NCI-H187 (cell line): ENCODE data around the gene PPP1R36.
A peak's percentile ranks its signal among the peaks of the same experiment; 100 is the strongest.
"Not testable (repeated sequence)": the region's sequence is repeated elsewhere in the genome, so short reads cannot be mapped to it uniquely, and the experiment has no call there.

Experiments used
- DNase-seq, 2 experiments: peaks; one replicate each; lab custom pipeline; 2025; lab: John Stamatoyannopoulos, UW

The PPP1R36 gene, protein sequence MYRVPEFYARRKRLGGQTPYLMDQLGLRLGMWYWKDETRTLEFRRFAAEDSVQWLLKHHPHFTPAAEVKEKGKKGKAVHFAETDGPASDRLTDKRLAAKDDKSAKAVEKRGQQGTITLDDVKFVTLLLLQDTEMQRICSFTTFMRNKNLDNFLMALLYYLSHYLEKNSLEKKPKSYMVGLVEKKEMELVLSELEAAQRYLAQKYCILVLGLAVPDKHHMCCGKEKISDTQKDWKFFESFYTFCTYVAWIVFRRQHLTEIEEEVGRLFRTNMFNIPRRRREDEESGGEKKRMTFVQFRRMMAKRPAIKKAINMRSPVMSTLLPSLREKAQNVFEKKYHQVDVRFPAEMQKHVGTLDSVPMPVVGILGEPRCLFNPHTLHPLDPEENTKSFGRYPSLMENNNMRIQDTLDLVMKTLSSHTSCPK

DNA sequence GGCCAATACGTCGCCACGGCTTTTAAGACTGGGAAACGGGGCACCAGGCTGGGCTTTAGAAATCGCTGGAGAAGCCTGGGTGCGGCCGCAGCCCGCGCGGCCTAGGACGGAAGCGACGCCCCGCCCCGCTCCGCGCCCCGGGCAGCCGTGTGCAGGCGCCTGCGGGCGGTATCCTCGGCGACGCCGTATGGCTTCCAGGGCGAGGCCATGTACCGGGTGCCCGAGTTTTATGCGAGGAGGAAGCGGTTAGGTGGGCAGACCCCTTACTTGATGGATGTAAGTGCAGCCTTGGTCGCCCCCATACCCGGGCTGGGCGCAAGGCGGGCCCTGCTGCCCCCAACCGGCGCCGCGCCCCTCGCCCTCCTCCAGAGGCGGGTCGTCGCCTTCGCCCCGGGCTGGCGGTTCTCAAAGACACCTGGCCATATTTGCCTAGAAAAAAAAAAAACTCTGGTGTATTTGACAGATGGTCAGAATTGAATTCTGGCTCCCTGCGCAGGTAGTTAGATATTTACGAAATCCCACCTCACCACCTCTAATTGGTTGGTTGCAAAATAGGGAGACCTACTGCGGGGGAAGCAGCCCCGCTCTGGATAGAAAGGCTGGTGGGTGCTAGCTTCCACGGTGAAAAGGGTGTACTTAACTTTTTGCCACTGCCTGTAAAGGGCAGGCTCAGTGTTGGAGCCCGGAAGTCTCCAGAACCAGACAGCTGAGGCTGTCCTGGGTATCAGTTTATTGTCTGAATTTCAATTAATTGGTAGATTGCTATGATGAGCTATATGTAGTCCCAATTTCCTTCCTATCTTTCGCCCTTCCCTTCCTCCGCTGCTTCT, at the start of gene PPP1R36:
Gene PPP1R36, plus strand, starts transcription at position 171 of the 830 bp plus-strand sequence. Its CDS starts 37 bp downstream, at position 208.
- DNase-seq: peak; percentile 50 to 66

DNA sequence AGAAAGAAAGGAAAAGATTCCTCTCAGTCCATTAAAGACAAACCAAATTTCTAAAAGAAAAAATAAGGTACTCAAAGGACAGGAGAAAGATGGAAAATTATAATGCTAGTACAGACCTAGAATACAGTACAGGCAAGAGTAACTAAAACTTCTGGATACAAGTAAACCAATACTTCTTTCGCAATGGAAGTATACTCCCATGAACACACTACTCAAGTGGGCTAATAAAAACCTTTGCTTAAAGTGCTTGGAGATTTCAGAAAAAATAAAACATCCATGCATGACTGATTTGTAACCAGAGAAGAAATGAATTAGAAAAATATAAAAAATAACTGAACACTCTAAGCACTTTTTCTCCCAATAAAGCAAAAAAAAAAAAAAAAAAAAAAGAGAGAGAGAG, 49.7 kb upstream of the PPP1R36 start:
- no peak for DNase-seq

DNA sequence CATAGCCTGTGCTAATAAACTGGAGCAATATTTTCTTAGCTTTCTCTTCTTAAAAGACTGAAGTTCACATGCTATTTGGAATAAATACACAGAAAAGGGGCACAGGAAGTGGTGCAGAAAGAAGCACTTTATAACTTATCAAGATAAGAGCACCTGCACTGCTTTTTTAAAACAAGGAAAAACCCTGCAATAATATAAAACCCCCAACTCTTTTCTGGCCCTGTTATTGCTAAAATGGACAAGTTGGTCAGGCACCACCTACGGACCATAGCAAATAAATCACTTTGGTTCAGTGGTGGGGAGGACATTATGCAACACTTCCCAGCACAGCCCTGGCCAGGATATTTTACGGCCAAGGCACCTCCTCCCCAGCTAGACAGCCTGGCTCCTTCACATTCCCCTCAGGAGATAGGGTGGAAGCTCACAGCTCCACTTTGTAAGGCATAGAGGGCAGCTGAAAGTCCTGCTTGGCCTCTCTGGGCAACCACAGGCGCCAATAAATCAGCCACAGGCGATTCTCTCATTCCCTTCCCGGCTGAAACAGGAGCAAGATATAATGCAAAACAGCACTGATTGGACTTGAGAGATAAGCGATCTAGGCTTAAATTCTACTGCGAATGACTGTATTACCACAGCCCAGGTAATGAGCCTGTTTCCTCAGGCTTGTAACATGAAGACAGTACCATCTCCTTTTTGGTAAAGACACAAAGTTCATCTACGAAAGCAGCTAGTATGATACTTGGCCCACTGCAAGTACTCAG, 48.2 kb upstream of the PPP1R36 start:
- peak; percentile 58 to 64 for DNase-seq

DNA sequence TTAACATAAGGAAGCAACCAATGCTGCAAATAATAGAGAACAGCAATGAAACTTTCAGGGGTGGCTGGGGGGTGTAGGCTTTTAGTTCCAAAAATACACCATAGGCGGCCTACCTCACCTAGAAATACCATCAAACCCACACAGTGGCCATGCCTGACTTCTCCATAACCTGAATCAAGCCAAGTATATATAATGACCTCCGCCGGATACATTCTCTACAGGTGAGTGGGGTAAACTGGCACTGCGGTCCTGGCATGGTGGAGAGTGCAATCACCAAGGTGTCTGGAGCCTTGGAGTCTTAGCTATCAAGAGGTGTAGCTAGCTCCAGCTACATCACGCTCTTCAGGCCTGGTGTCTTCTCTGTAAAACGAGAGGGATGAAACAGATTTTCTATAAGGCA, 47.3 kb upstream of the PPP1R36 start:
- DNase-seq: no peak

DNA sequence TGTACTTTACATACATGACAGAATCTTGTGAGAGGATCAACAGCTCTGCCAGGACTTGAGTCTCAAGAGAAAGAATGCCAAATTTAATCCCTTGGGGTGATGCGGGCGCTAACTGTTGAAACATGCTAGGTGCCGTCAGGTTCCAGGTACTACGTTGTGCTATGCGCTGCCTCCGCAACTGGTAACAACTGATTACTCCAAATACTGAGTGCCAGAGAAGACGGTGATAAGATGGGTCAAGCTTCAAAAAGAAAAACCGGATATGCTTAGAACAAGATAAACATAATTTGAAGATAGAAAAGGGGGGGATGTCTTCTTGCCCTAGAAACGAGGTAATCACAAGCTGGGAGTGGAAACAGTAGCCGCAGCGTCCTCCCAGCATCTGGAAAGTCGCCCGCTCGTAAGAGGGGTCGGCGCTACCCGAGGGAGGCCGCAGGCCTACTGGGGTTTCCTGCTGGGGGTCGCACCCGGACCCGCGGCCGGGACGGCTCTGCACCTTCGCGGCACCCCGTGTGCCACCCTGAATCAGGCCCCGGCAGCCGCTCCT, 46.8 kb upstream of the PPP1R36 start:
- DNase-seq: no peak

DNA sequence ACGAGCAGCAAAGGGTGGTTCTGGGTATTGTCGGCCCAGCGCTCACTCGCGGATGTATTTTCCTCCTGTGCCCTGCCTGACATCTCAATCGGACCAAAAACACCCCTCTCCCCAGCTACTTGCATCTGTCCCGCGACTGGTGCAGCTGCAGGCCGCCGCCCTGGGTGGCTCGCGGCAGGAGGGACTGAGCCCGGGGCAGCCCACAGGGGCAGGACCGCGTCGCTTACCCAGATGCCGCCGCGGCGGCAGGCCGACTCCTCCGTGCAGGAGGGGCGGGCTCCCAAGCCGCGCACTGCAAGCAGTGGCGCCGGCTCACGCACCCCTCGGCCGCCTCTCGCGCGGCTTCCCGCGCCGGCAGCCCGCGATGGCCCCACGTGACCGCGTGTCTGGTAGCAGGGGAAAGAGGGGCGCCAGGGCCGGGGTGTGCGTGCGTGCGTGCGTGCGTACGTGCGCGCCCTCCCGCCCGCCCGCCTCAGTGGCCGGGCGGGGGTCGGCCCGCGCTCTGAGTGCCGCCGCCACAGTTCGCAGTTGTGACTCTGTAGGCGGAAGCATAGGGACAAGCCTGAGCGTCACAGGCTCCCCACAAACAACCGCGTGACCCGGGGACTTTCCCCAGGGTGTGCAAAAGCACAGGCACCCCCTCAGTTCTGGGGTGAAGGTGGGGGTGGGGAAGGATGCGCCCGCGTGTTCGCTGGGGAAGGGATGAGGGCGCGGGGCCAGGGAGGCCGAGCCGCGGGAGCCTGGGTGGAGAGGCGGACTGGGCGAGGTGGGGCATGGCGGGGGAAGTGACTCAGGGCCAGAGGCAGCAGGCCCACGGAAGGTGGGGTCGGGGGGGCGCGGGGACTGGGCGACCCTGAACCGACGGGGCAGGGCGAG, 46.1 kb upstream of the PPP1R36 start, which contains the start of gene ZBTB25:
Gene ZBTB25, minus strand, starts transcription at position 405 of the 876 bp plus-strand sequence. CDS start 13,305 bp downstream, outside the sequence.
- DNase-seq: peak; percentile 80 to 88

DNA sequence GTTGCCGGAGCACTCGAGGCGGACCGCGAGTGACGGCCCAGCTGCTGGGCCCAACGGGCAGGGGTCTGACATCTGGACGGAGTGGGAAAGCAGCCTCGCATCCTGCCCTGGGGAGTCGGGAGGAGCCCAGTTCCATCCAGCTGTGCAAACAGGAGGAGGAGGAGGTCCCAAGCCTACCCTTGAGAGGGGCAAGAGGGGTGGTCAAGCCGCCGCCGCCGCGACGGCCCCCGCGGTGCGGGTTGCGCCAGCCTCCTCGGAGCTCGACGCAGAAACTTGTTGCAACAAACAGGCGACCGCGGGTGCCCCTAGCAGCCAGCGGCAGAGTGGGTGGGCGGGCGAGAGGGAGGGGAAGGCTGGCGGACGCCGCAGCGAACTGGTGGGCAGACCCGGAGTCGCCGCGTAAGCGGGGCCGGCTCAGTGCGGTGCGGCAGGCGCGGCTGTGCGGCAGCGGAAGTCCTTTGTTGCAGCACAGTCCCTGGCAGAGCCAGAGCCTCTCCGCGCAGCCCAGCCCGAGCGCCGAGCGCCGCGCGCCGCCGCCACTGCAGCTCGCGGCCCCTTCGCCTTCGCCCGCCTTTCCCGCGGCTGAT, 45.4 kb upstream of the PPP1R36 start, which contains the start of gene ZBTB1:
Gene ZBTB1, plus strand, starts transcription at position 461 of the 587 bp plus-strand sequence. CDS start 16,735 bp downstream, outside the sequence.
- peak; percentile 67 to 93 for DNase-seq

DNA sequence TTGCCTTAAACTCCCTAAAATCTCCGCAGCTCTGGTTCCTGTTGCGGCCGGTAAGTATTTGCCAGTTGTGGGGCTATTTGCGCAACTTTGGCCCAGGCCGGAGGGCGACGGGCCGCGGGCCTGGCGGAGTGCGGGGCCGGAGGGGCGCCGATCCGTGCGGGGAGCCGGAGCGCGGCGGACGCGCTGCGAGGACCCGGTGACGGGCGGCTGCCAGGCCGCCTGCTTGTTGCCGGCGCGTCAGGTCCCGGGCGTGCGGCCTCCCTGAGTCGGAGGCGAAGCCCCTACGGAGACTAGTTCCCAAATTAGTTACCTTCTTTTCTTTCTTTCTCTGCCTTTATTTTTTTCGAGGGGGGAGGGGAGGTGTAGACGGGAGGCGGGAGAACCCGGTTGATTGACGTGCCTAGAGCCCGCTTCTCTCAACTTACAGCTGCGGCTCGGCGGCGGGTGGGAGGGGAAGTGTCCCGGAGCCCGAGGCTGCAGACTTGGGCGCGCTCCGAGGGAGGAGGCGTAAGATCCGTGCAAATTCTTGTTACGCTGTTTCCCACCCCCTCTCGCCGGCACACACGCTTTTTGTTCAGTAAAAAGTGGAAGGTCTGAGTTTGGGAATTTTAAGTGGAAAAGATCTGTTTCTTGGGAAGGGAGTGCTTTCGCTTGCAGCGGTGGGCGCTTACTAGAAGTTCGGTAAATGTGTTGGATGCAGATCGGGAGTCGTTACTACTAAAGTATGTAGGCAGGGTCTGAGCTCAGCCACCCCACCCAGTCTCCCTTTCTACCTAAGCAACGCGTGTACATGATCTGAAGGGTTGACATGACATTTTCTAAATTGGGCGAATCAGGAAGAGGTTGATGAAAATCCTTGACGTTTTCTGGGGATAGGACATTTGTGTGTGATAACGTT, 44.6 kb upstream of the PPP1R36 start:
- peak; percentile 74 to 84 for DNase-seq

DNA sequence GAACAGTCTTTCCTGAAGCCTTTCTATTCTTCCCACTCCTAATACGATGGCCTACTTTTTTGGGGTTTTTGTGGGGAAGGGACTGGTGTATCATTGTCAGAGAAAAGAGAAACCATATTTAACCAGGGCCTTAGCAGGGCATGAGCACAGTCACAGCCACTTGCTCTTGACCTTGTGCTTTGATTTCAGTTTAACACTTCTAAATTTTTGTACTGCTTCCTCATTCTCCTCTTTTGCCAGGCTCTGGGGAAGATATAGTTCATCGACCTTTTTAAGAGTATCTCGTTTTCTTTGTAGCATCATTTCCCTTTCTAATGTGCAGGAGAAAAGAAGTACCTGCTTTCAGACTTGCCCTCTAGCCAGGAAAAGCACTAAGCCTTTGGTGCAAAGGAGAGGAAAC, 43.0 kb upstream of the PPP1R36 start:
- DNase-seq: no peak

DNA sequence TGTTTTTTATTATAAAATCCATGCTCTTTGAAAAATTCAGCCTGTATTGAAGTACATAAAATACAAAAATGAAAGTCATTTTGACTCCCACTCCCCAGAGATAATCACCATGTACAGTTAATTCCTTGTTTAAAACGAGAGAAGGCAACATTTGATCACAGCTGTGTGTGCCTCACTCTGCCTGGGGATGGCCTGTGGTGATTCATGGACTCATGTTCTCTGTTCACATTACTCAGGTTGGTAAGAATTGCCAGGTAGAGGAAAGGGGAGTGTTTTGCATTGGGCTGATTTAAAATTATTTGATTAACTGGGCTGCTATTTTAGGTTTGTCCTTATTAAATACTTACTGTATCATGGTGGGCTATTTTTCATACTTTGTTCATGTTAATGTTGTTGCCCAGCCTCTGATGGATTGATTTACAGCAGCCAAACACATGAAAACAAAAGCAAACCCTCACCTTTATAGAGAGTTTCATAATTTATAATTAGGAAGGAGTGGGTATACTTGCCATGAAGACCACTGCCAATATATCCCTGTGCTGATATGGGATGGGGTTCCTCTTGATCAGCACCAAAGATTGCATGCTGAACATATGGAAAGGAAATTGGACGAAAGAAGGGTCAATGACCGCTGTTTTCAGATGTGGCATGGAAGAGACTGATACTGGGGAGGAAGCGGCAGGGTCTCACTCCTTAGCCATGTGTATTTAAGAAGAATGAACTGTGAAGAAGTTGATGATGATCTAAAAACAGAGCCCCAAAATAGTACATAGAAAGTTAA, 42.2 kb upstream of the PPP1R36 start:
- DNase-seq: no peak

DNA sequence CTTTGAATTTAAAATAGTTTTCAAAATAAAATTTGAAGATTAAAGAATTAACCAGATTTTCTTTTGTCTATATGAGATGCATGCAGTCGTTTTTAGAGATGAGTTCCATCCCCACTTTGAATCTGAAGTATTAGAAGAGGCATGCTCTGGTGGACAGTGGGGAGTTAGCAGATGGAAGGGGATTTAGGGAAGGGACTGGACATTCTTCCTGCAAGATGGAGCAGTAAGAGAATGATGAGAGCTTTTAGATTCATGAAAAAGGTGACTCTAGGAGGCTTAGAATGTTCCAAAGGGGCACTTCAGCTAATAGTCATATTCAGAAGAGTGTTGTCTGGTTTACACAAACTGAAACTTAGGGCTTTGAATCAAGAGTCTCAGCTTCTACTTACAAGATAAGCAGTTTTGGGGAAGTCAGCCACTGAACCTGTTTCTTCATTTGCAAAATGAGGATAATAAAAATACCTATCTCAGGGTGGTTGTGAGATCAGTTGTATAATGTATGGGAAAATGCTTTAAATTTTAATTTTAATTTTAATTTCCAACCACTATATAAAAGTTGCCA, 41.5 kb upstream of the PPP1R36 start:
- DNase-seq: no peak

DNA sequence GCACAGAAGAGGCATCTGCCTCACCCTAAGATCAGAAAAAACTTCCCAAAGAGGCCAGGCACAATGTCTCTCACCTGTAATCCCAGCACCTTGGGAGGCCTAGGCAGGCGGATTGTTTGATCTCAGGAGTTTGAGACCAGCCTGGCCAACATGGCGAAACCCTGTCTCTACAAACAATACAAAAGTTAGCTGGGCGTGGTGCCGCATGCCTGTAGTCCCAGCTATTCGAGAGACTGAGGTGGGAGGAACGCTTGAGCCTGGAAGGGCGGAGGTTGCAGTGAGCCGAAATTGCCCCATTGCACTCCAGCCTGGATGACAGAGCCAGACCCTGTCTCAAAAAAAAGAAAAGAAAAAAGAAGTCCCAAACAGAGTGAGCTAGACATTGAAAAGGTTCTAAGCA, 40.7 kb upstream of the PPP1R36 start:
- DNase-seq: no peak

DNA sequence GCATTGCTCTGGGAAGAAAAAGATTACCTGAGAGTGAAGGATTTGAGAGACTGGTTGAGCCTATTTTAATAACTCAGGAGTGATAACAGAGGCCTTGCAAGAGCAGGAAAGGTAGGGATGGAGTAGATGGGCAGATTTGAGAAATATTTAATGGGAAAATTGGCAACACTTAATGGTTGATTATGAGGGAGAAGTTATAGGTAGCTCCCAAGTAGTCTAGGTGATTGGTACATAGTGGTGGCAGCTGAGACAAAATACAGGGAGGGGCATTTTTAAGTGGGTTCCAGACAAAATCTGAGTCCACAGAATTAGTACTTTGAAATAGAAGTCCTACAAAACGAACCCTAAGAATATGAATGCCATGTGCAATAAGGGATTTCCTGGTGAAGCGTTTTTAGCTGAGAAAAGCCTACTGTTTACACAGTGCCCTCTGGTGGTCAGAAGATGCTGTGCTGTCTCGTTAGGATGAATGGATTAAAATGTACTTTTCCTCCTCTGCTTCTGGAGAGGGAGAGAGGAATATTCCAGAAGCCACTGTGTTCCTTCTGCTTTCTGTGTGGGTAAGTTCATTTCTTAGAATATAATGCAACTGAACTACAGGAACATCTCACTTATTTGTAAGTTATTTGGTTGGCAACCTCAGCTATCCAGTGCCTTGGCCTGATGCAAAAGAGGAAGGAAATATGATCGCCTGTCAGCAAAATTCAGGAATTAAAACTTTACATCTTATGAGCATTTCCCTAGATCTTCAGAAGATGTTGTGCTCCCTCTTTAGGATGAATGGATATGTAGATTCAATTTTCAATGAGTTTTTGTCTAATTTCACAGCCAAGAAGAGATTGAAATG, 38.7 kb upstream of the PPP1R36 start:
- peak; percentile 46 to 47 for DNase-seq

DNA sequence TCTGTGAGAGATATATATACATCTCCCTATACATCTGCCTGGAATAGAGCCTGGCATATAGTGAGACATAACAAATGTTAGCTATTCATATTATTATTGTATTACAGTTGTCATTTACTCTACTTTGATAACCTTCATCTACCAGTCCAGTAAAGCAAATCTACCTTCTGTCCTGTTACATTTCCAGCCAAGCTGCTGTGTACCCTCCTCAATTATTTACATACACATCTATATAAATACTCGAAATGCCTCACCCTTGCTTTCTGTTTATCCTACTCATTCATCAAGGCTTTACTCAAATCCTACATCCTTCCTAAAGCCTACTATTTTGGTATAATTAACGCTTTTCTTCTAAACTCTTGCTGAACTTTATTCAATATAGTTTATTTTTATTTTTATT, 36.5 kb upstream of the PPP1R36 start:
- no peak for DNase-seq

DNA sequence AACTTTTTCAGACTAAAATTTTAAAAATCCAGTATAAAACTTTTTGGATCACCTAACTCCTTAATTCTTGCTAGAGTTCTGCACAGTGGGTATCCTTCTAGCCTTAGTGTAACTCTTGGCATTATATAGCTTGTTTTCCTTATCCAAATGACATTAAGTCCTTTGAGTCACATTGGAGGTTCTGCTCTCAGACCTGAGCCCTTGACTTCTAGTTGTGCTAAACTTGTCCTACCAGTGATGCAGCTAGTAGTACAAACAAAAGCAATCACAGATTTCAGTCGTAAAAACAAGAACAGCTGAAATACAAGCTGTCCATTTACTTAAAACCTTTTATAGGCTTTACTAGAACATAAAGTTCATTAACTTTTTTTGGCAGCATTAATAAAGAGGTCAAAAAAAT, 34.7 kb upstream of the PPP1R36 start:
- no peak for DNase-seq

DNA sequence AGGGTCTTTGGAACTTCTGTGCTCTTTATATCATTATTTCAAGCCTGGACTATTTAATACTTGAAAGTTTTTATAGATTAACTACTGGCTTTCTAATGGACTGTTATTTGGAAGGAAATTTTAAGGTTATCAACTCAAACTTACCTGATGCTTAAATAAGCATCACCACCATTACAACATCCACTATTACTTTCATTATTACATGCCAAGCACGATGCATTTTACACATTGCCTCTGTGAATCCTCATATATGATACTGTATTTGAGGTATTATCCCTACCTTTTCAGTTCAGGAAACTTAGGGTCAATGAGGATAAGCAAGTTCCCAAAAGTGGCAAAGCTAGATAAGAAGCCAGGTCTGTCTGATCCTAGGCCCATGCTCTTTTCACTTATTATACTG, 32.8 kb upstream of the PPP1R36 start:
- no peak for DNase-seq

DNA sequence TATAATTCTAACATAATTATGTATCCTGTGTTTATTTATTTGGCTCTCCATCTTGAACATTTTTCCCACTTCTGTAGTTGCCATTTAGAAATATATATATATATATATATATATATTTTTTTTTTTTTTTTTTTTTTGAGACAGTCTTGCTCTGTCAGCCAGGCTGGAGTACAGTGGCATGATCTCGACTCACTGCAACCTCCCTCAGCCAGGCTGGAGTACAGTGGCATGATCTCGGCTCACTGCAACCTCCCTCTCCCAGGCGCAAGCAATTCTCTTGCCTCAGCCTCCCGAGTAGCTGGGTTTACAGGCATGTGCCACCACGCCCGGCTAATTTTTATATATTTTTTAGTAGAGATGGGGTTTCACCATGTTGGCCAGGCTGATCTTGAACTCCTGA, 32.1 kb upstream of the PPP1R36 start:
- DNase-seq: not testable (repeated sequence)
